Neural cell (in vitro differentiated cells): ENCODE data around the gene PCDH9.

Source experiments
- CTCF ChIP-seq: fragments of 450-650 bp; IDR thresholded peaks from 2 replicates; pipeline ENCODE4 v1.5.1; 2014; ENCODE audit warnings: antibody characterized with exemption, mild to moderate bottlenecking, moderate library complexity; ENCODE audit not compliant: poor library complexity, severe bottlenecking
- EP300 ChIP-seq: fragments of 450-650 bp; conservative IDR thresholded peaks from 2 replicates; pipeline ENCODE4 v1.6.1; 2014; ENCODE audit warnings: antibody characterized with exemption, mild to moderate bottlenecking, moderate library complexity; ENCODE audit not compliant: poor library complexity, severe bottlenecking
- EZH2 ChIP-seq: fragments of 200-600, 300-800 bp; shearing (Covaris generic), sonication (generic); IDR thresholded peaks from 2 replicates; pipeline ENCODE4 v1.6.1; 2014; ENCODE audit warnings: antibody characterized with exemption, low read length, borderline replicate concordance, mild to moderate bottlenecking; ENCODE audit not compliant: insufficient read depth, poor library complexity, severe bottlenecking
- MXI1 ChIP-seq: fragments of 450-650 bp; conservative IDR thresholded peaks from 2 replicates; pipeline ENCODE4 v1.6.1; 2014; ENCODE audit warnings: antibody characterized with exemption, mild to moderate bottlenecking; ENCODE audit not compliant: poor library complexity, severe bottlenecking
- POLR2AphosphoS5 ChIP-seq: IDR thresholded peaks from 2 replicates; pipeline ENCODE4 v1.6.1; 2012
- RAD21 ChIP-seq: fragments of 450-650 bp; conservative IDR thresholded peaks from 2 replicates; pipeline ENCODE4 v1.6.1; 2014; ENCODE audit warnings: antibody characterized with exemption, mild to moderate bottlenecking, moderate library complexity
- REST ChIP-seq: IDR thresholded peaks from 2 replicates; pipeline ENCODE4 v1.6.1; 2012; ENCODE audit warnings: borderline replicate concordance
- SMC3 ChIP-seq: fragments of 450-650 bp; conservative IDR thresholded peaks from 2 replicates; pipeline ENCODE4 v1.6.1; 2014; ENCODE audit warnings: antibody characterized with exemption, mild to moderate bottlenecking, moderate library complexity; ENCODE audit not compliant: poor library complexity
- TAF1 ChIP-seq: IDR thresholded peaks from 2 replicates; pipeline ENCODE4 v1.6.1; 2012; ENCODE audit warnings: low read depth

- TF ChIP-seq CTCF (no peak), TAF1 (no peak), REST (no peak), POLR2AphosphoS5 (no peak), EP300 (peak; percentile 27), EZH2 (no peak), SMC3 (no peak), RAD21 (no peak), MXI1 (no peak)
Observed at GRCh38 chr13:67064920-67065319, 165.2 kb downstream of the PCDH9 start.
